Esophagus (tissue), 2 donors: ENCODE measurements around the gene SSBP3. TPM values are rescaled to one million over a fixed set of nuclear protein-coding genes. Genes with fewer than 3 reads are reported as not detected.

Source experiments
- H3K27ac ChIP-seq, 2 donors: one replicate each; pipeline ENCODE4 v1.5.1; 2013; ENCODE audit warnings: low read depth in 2 of 2, mild to moderate bottlenecking in 2 of 2, inconsistent platforms in 1 of 2, low read length in 1 of 2, moderate library complexity in 1 of 2
- H3K27me3 ChIP-seq, 2 donors: one replicate each; pipeline ENCODE4 v1.6.1; 2013; ENCODE audit warnings: low read length in 2 of 2, control low read depth in 1 of 2, mild to moderate bottlenecking in 1 of 2; ENCODE audit not compliant: insufficient read depth in 2 of 2, control insufficient read depth in 1 of 2
- H3K36me3 ChIP-seq, 2 donors: one replicate each; pipeline ENCODE4 v1.6.1; 2013; ENCODE audit warnings: low read length in 1 of 2; ENCODE audit not compliant: control insufficient read depth in 2 of 2, insufficient read depth in 2 of 2
- H3K4me1 ChIP-seq, 2 donors: one replicate each; pipeline ENCODE4 v1.6.1; 2013; ENCODE audit warnings: low read length in 1 of 2; ENCODE audit not compliant: control insufficient read depth in 2 of 2, insufficient read depth in 2 of 2
- H3K4me3 ChIP-seq, 2 donors: one replicate each; pipeline ENCODE4 v1.5.1; 2013; ENCODE audit warnings: low read length in 2 of 2, mild to moderate bottlenecking in 2 of 2, low read depth in 1 of 2, moderate library complexity in 1 of 2
- H3K9me3 ChIP-seq, 2 donors: one replicate each; pipeline ENCODE4 v1.6.1; 2013; ENCODE audit warnings: mild to moderate bottlenecking in 2 of 2, low read depth in 1 of 2, low read length in 1 of 2, moderate library complexity in 1 of 2; ENCODE audit not compliant: control insufficient read depth in 2 of 2, insufficient read depth in 1 of 2
- WGBS, 2 donors: extraction: QIAGEN DNeasy Blood & Tissue Kit; methylation state at CpG; one replicate each; pipeline ENCODE4 v1.1.7; 2013; 5-methylcytosine and 5-hydroxymethylcytosine counted together
- polyA plus RNA-seq, 2 donors: library from polyadenylated mRNA; stranded (reverse); fragments of 200-250 nt; gene quantifications; one replicate each; pipeline ENCODE4 v1.2.3, GENCODE V29; 2013
- donor health status: healthy with polysubstance abuse.
- donor health status: Bipolar disorder and iron deficiency.

SSBP3 gene
- polyA plus RNA-seq, 2 donors, result 30.7 to 39.0 TPM

GRCh38 chr1:54300401-54300800 is 105.8 kb downstream of the SSBP3 start:
- Histone ChIP-seq H3K4me3 (no peak overlapping the region), H3K27ac (peak overlapping the region in 1 of 2 donors; percentile 11), H3K9me3 (no peaks in the 10 kb centered on the region), H3K4me1 (peaks cover 20 to 36% of the 10 kb centered on the region in 2 donors), H3K36me3 (no peaks in the 10 kb centered on the region), H3K27me3 (no peaks in the 10 kb centered on the region)
- WGBS, 2 donors, result 67 to 83% methylated on average over 7 of the region's 7 CpGs

- Histone ChIP-seq H3K27ac (peak overlapping the region; percentile 86 to 97), H3K9me3 (no peaks in the 10 kb centered on the region), H3K4me1 (peaks cover 25 to 46% of the 10 kb centered on the region in 2 donors), H3K36me3 (no peaks in the 10 kb centered on the region), H3K4me3 (no peak overlapping the region), H3K27me3 (no peaks in the 10 kb centered on the region)
- 36 to 38% methylated on average over 7 of the region's 7 CpGs for WGBS, 2 donors
Observed at GRCh38 chr1:54299037-54299436, 107.2 kb downstream of the SSBP3 start.

GRCh38 chr1:54298284-54299033 is 107.7 kb downstream of the SSBP3 start:
- WGBS, 2 donors, result 33 to 38% methylated on average over 20 of the region's 20 CpGs
- no peaks in the 10 kb centered on the region for H3K36me3 ChIP-seq
- H3K4me3 ChIP-seq, result no peak overlapping the region
- H3K9me3 ChIP-seq, result no peaks in the 10 kb centered on the region
- no peaks in the 10 kb centered on the region for H3K27me3 ChIP-seq
- peak overlapping the region; percentile 86 to 97 for H3K27ac ChIP-seq
- H3K4me1 ChIP-seq, result peaks cover 23 to 46% of the 10 kb centered on the region in 2 donors

- H3K9me3 ChIP-seq, result no peaks in the 10 kb centered on the region
- H3K36me3 ChIP-seq, result no peaks in the 10 kb centered on the region
- H3K27me3 ChIP-seq, result no peaks in the 10 kb centered on the region
- H3K27ac ChIP-seq, result peak overlapping the region; percentile 86 to 97
- H3K4me3 ChIP-seq, result no peak overlapping the region
- 53 to 59% methylated on average over 6 of the region's 6 CpGs for WGBS, 2 donors
- peaks cover 18 to 46% of the 10 kb centered on the region in 2 donors for H3K4me1 ChIP-seq
Observed at GRCh38 chr1:54297596-54298283, 108.5 kb downstream of the SSBP3 start.

GRCh38 chr1:54296666-54297065 is 109.5 kb downstream of the SSBP3 start:
- no peaks in the 10 kb centered on the region for H3K27me3 ChIP-seq
- H3K4me3 ChIP-seq, result no peak overlapping the region
- peaks cover 20 to 54% of the 10 kb centered on the region in 2 donors for H3K4me1 ChIP-seq
- 74 to 78% methylated on average over 5 of the region's 5 CpGs for WGBS, 2 donors
- H3K27ac ChIP-seq, result peak overlapping the region; percentile 18 to 75
- H3K9me3 ChIP-seq, result no peaks in the 10 kb centered on the region
- H3K36me3 ChIP-seq, result no peaks in the 10 kb centered on the region

GRCh38 chr1:54294887-54295286 is 111.3 kb downstream of the SSBP3 start:
- peaks cover 24 to 56% of the 10 kb centered on the region in 2 donors for H3K4me1 ChIP-seq
- 78 to 82% methylated on average over 6 of the region's 6 CpGs for WGBS, 2 donors
- no peaks in the 10 kb centered on the region for H3K27me3 ChIP-seq
- no peaks in the 10 kb centered on the region for H3K36me3 ChIP-seq
- H3K4me3 ChIP-seq, result no peak overlapping the region
- H3K9me3 ChIP-seq, result no peaks in the 10 kb centered on the region
- H3K27ac ChIP-seq, result peak overlapping the region in 1 of 2 donors; percentile 13

GRCh38 chr1:54292002-54292911 is 113.9 kb downstream of the SSBP3 start:
- Histone ChIP-seq H3K9me3 (no peaks in the 10 kb centered on the region), H3K4me3 (no peak overlapping the region), H3K27me3 (no peaks in the 10 kb centered on the region), H3K27ac (peak overlapping the region; percentile 22 to 78), H3K36me3 (no peaks in the 10 kb centered on the region), H3K4me1 (peaks cover 16 to 54% of the 10 kb centered on the region in 2 donors)
- 61 to 72% methylated on average over 10 of the region's 10 CpGs for WGBS, 2 donors

GRCh38 chr1:54291276-54292001 is 114.8 kb downstream of the SSBP3 start:
- H3K27me3 ChIP-seq, result no peaks in the 10 kb centered on the region
- 58 to 59% methylated on average over 20 of the region's 20 CpGs for WGBS, 2 donors
- H3K4me1 ChIP-seq, result peaks cover 18 to 60% of the 10 kb centered on the region in 2 donors
- no peak overlapping the region for H3K4me3 ChIP-seq
- no peaks in the 10 kb centered on the region for H3K9me3 ChIP-seq
- no peaks in the 10 kb centered on the region for H3K36me3 ChIP-seq
- peak overlapping the region; percentile 50 to 78 for H3K27ac ChIP-seq
